Fibroblast of the aortic adventitia (primary cell): ENCODE measurements around the gene LKAAEAR1. TPM values are rescaled to one million over a fixed set of nuclear protein-coding genes. Genes with fewer than 3 reads are reported as not detected.

ENCODE experiments used
- DNase-seq: peaks from one replicate; pipeline ENCODE4 v3.0.0-alpha.2; 2010; ENCODE audit warnings: low read depth
- H3K4me3 ChIP-seq: 2 replicates; pipeline ENCODE4 v1.5.1; 2011; ENCODE audit warnings: low read depth, mild to moderate bottlenecking, control low read depth, low read length, moderate library complexity
- total RNA-seq: library from RNA; depleted of rRNA; stranded (reverse); fragments of >200 nt; gene quantifications from 2 replicates; pipeline ENCODE4 v1.2.3, GENCODE V29; 2012; ENCODE audit warnings: low replicate concordance
- TF ChIP-seq, protein P1 (sequence below): IDR thresholded peaks from 2 replicates; pipeline ENCODE4 v1.5.1; 2011; ENCODE audit warnings: mild to moderate bottlenecking, low read length, control low read depth, inconsistent platforms; ENCODE audit not compliant: insufficient read depth

LKAAEAR1 gene
- total RNA-seq, 1 donor = 0.36 TPM

GRCh38 chr20:64062596-64063388 lies 21.4 kb downstream of the LKAAEAR1 start, which contains the start of gene TCEA2:
Gene TCEA2, plus strand, starts transcription at chr20:64063198. Its CDS starts 115 bp downstream, at chr20:64063313.
- peak within 1 kb of the TSS; percentile 88 for H3K4me3 ChIP-seq
- TF ChIP-seq, protein P1, sequence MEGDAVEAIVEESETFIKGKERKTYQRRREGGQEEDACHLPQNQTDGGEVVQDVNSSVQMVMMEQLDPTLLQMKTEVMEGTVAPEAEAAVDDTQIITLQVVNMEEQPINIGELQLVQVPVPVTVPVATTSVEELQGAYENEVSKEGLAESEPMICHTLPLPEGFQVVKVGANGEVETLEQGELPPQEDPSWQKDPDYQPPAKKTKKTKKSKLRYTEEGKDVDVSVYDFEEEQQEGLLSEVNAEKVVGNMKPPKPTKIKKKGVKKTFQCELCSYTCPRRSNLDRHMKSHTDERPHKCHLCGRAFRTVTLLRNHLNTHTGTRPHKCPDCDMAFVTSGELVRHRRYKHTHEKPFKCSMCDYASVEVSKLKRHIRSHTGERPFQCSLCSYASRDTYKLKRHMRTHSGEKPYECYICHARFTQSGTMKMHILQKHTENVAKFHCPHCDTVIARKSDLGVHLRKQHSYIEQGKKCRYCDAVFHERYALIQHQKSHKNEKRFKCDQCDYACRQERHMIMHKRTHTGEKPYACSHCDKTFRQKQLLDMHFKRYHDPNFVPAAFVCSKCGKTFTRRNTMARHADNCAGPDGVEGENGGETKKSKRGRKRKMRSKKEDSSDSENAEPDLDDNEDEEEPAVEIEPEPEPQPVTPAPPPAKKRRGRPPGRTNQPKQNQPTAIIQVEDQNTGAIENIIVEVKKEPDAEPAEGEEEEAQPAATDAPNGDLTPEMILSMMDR = no peak
- peak; percentile 94 for DNase-seq

DNA sequence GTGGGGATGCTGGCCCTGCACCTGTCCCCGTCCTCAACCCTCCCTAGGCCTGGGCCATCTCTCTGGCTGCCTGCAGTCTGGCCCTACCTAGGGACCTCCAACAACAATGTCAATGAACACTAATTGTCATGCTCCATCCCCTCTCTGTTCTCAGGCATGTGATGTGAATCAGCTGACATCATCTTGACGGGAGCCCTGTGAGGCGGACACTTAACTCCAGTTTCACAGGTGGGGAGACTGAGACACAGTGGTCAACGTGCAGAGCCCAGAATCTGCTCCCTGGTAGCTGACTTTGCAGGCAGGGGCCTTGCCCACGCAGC lies 22.0 kb downstream of the LKAAEAR1 start:
- no peak for DNase-seq
- H3K4me3 ChIP-seq = peak overlapping the region; percentile 74
- TF ChIP-seq, protein P1 = no peak

DNA sequence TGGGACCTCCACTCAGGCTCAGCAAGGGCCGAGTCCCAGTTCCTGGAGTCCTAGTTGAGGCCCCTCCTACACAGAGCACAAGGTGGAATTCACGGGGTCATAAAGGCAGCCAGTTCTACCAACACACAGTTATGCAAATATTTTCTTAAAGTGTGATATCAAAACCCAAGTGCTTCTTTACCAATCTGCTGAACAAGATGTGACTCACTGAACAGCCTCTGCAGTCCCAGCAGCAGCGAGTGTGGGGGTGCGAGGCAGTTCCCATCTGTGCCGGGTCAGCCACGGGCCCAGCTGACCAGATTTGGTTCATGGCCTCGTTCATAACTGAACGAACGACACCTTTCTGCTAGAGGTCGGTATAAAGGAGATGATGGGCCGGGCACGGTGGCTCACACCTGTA lies 25.7 kb downstream of the LKAAEAR1 start:
- DNase-seq = no peak

DNA sequence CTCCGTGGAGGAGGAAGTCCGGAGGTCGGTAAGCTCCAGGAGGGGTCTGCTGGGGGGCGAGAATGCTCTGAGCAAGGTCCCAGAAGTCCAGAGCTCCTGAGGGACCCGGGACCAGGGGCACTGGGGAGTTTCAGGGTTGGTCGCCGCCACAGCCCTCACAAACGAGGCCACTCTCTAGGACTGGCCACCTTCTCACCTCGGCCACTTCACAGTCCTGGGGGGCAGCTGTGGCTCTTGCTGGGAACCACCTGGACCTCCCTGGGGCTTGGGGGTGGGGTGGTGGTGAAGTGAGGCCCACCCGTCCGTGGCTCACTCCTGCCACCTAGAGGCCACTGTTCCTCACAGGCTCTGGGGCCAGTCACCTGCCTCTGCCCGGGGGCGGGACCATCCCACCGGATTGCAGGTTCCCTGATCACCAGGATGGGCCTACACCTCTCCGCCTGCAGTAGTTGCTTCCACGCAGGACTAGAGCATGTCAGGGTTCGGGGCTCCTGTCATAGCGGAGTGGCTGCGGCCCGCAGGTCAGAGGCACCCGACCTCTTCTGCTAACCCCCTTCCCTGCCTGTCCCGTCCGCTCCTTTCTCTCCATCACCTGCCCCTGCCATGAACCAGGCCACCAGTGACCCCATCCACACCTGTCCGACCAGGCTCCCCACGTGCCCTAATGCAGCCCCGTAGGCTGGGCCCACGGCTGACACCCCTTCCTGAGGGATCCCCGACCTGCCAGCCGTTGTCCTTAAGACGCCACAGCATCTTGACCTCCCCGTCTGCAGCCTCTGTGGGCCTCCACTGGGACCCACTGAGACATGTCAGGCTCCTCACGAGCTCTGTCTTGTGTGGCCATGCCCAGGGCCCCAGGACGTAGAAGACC lies 26.3 kb downstream of the LKAAEAR1 start:
- H3K4me3 ChIP-seq = no peak overlapping the region
- TF ChIP-seq, protein P1 = peak; percentile 93
- DNase-seq = peak; percentile 59

More for the DNA sequence above, 25.7 kb downstream of the LKAAEAR1 start:
- TF ChIP-seq, protein P1 = no peak
- H3K4me3 ChIP-seq = no peak overlapping the region

DNA sequence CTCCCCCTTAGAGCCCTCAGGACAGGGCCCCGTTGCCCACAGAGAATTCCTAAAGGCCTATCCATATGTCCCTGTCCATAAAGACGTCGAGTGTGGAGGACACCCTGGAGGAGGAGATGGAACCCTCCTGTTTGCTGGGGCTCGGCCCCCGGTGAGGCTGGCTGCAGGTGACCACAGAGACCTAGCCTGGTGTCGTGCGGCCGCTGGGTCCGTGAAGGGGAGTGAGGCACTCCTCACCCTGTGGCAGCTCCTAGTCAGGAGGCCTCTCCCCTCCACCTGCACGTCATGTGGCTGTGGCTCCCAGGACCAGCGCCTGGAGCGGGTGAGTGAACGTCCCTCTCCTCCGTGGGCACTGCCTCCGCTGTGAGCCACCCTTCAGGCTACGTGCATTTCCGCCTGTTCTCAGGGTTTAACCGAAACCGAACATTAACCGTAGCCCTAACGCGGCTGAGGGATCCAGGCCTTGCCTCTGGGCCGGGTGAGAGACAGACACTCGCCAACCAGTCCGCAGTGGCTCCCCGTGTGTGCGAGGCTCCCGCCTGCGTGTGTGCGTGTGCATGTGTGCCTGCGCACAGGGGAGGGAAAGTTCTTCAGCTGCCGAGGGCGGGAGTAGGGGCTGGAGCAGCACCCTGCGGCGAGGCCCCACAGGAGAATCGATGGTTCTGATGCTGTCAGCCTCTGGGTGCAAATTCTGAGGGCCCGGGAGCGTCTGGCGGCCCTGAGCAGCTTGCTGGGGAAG lies 27.1 kb downstream of the LKAAEAR1 start:
- no peak for DNase-seq
- H3K4me3 ChIP-seq = no peak overlapping the region
- TF ChIP-seq, protein P1 = no peak

DNA sequence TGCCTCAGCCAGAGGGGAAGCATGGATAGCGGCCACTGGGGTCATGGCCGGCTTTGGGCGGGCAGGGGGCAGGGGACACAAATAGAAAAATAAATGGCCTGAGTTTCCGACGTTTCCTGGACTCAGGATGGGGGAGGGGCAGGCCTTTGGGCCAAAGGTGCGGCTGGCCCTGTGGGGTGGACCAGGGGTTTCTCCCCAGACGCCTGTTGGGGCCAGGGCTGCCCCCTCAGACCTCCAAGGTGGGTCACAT lies 27.6 kb downstream of the LKAAEAR1 start:
- TF ChIP-seq, protein P1 = no peak
- H3K4me3 ChIP-seq = no peak overlapping the region
- DNase-seq = no peak
